Measurements from ENCODE around the gene FOXO3. TPM values are rescaled to one million over a fixed set of nuclear protein-coding genes. Genes with fewer than 3 reads are reported as not detected.
"Not testable (repeated sequence)": the region's sequence is repeated elsewhere in the genome, so short reads cannot be mapped to it uniquely, and the experiment has no call there.

FOXO3 gene
- total and polyA plus RNA-seq, 9 donors = 33.4 to 94.8 (median 70.0) TPM

- Histone ChIP-seq H3K4me1 (ENCODE audit: insufficient read depth) (no peaks in the 10 kb centered on the region), H3K9me3 (no peaks in the 10 kb centered on the region), H3K4me3 (no peak overlapping the region), H3K36me3 (no peaks in the 10 kb centered on the region), H3K27me3 (no peaks in the 10 kb centered on the region), H3K27ac (no peak overlapping the region)
- TF ChIP-seq, protein P1, sequence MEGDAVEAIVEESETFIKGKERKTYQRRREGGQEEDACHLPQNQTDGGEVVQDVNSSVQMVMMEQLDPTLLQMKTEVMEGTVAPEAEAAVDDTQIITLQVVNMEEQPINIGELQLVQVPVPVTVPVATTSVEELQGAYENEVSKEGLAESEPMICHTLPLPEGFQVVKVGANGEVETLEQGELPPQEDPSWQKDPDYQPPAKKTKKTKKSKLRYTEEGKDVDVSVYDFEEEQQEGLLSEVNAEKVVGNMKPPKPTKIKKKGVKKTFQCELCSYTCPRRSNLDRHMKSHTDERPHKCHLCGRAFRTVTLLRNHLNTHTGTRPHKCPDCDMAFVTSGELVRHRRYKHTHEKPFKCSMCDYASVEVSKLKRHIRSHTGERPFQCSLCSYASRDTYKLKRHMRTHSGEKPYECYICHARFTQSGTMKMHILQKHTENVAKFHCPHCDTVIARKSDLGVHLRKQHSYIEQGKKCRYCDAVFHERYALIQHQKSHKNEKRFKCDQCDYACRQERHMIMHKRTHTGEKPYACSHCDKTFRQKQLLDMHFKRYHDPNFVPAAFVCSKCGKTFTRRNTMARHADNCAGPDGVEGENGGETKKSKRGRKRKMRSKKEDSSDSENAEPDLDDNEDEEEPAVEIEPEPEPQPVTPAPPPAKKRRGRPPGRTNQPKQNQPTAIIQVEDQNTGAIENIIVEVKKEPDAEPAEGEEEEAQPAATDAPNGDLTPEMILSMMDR (IDR thresholded peaks at IDR 0.05) = no peak
- TF ChIP-seq POLR2A (IDR thresholded peaks at IDR 0.05) (no peak), EP300 (IDR thresholded peaks at IDR 0.05) (no peak)
- intact Hi-C loops (cut with DNase I) = no loop called here
- DNase-seq = no peak
- WGBS, 3 donors = 84 to 89% (median 86%) methylated on average over 11 of the region's 11 CpGs
Observed at GRCh38 chr6:108535114-108535742, 25.5 kb upstream of the FOXO3 start.

DNA sequence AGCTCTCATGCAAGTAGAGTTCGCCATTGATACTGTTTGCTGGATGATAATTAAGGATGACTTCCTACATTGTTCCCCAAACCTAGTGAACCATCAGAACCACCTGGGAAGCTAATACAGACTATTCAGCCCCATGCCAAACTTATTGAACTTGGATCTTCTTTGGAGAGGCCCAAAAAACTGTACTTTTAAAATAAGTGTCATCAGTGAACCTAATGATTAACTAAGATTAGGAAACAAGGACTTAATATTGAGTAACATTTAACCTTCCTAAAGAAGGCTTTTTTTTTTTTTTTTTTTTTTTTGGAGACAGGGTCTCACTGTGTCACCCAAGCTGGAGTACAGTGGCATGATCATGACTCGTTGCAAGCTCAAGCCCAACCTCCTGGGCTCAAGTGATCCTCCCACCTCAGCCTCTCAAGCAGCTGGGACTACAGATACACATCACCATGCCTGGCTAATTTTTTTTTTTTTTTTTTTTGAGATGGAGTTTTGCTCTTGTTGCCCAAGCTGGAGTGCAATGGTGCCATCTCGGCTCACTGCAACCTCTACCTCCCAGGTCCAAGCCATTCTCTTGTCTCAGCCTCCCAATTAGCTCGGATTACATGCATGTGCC is 24.7 kb upstream of the FOXO3 start:
- 92 to 93% (median 93%) methylated on average over 4 of the region's 4 CpGs for WGBS, 3 donors

DNA sequence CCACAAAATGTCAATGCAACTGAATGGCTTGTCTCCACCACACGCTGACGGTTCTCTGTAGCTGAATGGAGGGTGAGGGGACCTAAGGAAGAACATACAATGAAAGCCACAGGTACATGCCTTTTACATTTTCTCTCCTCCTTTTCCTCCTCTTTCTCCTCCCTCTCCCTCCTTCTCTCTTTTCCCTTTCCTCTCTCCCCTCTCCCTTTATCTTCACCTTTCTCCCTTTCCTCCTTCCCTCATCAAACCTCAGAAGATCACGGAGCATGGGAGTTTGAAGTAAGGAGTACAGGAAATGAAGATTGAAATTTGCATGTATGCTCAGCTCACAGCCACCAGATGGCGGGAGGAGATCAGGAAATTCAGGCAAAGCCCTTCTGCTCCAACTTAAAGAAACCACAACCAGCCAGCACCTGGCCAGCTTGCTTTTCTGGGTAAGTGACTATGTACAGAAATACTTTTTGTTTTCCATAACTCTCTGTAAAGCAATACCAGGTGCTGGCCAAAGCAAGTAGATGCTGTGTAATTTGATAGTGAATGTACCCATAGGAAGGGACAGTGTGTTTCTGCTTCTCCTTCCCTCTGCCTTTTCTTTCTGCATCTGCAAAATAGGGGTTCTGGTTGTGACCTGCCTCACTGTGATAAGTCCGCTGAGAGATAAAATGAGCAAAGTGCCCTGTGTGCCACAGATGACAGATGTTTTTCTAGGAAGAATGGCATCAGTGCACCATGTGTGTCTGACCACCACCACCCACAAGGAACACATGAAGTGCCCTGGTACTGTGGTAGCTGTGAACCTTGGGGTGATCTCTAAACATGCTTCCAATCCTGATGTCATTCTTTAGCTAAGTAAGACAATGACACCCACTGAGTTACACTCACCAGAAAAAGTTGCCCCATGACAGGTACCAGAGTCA is 18.6 kb upstream of the FOXO3 start:
- 6 to 14% (median 11%) methylated on average over 5 of the region's 5 CpGs for WGBS, 3 donors
- Histone ChIP-seq H3K4me1 (ENCODE audit: insufficient read depth) (no peaks in the 10 kb centered on the region), H3K36me3 (no peaks in the 10 kb centered on the region), H3K27ac (no peak overlapping the region), H3K27me3 (no peaks in the 10 kb centered on the region), H3K9me3 (no peaks in the 10 kb centered on the region), H3K4me3 (no peak overlapping the region)
- TF ChIP-seq, protein P1 (IDR thresholded peaks at IDR 0.05) = peak; percentile 49 to 95 (median 94)
- TF ChIP-seq EP300 (IDR thresholded peaks at IDR 0.05) (no peak), POLR2A (IDR thresholded peaks at IDR 0.05) (no peak)
- peak; percentile 68 to 80 (median 77) for DNase-seq
- intact Hi-C loops (cut with DNase I) = loop anchor here (2.0 to 10.0 kb wide), 8 partner anchors 240 to 530 kb away; no protein-coding TSS in a partner anchor

More for the DNA sequence above, 24.7 kb upstream of the FOXO3 start:
- H3K4me3 ChIP-seq; H3K27ac ChIP-seq; H3K27me3 ChIP-seq; H3K9me3 ChIP-seq; intact Hi-C loops (cut with DNase I); H3K36me3 ChIP-seq; H3K4me1 ChIP-seq (ENCODE audit: insufficient read depth); DNase-seq: not testable (repeated sequence)

DNA sequence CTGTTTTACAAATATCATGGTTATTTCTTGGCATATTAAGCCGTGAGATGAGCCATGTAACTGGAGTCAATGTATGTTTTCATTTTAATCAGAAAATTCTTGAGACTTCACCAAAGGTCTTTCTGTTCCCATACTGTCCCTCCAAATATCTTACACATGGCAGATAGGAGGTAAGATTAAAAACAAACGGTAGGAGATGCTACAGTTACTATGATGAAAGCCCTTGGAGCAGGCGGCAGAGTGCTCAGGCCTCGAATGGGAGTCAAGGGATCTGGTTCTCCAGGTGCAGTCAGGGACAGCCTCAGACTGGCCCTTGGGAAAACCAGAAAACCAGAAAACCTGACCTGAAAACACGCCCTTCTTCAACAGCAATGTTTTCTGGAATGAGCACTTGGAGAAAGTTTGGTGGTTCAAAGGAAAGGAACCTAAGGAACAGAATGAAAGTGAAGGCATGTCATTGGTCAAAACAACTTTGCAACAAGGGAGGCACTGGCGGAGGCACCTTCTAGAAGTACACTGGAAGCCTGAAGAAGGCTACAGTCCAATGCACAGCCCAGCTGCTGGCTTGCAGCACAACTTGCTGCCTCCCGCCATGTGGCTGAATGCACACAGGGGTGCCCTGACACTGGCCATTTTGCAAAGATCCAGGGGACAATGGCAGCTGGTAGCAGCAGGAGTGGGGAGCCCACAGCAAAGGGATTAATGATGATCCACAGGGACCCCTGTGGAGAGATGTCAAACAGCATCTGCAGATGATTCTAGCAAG is 17.4 kb upstream of the FOXO3 start:
- intact Hi-C loops (cut with DNase I) = loop anchor here (2.0 to 10.0 kb wide), 8 partner anchors 239 to 529 kb away; no protein-coding TSS in a partner anchor
- TF ChIP-seq POLR2A (IDR thresholded peaks at IDR 0.05) (no peak), EP300 (IDR thresholded peaks at IDR 0.05) (no peak)
- TF ChIP-seq, protein P1 (IDR thresholded peaks at IDR 0.05) = no peak
- no peaks in the 10 kb centered on the region for H3K36me3 ChIP-seq
- no peaks in the 10 kb centered on the region for H3K4me1 ChIP-seq (ENCODE audit: insufficient read depth)
- H3K4me3 ChIP-seq = no peak overlapping the region
- no peaks in the 10 kb centered on the region for H3K27me3 ChIP-seq
- H3K9me3 ChIP-seq = no peaks in the 10 kb centered on the region
- no peak overlapping the region for H3K27ac ChIP-seq
- DNase-seq = no peak
- 80 to 86% (median 83%) methylated on average over 7 of the region's 7 CpGs for WGBS, 3 donors
